WTC11 (cell line): ENCODE measurements around the gene ZNF19. TPM values are rescaled to one million over a fixed set of nuclear protein-coding genes. Genes with fewer than 3 reads are reported as not detected.
"Not testable (repeated sequence)": the region's sequence is repeated elsewhere in the genome, so short reads cannot be mapped to it uniquely, and the experiment has no call there.

Experiments used
- ATAC-seq: fragments of 200-7000 bp; cut with Tn5 transposase; 2 replicates; pipeline ENCODE4 v1.10.0; 2021; ENCODE audit warnings: mild to moderate bottlenecking, moderate library complexity
- CTCF ChIA-PET: fragments of 300-600 bp; sonication (Branson Sonifier 250); formaldehyde crosslinking; loops from one replicate; lab custom pipeline; 2021; ENCODE audit warnings: antibody characterized with exemption; lab: Charles Lee
- POLR2A ChIA-PET: fragments of 350-600 bp; sonication (Branson Sonifier 250); formaldehyde crosslinking; loops from one replicate; lab custom pipeline; 2021; ENCODE audit warnings: antibody characterized with exemption; lab: Charles Lee
- DNase-seq: peaks from one replicate; pipeline ENCODE4 v3.0.0; 2021; ENCODE audit warnings: low spot score
- H3K27ac Mint-ChIP-seq: 2 replicates; pipeline ENCODE4 v1.8.0; 2021; ENCODE audit warnings: mixed read lengths
- H3K27me3 Mint-ChIP-seq: 2 replicates; pipeline ENCODE4 v1.8.0; 2021; ENCODE audit warnings: low read depth, mild to moderate bottlenecking, moderate library complexity, mixed read lengths
- H3K36me3 Mint-ChIP-seq: 2 replicates; pipeline ENCODE4 v1.8.0; 2021; ENCODE audit warnings: mixed read lengths
- H3K4me1 Mint-ChIP-seq: 2 replicates; pipeline ENCODE4 v1.8.0; 2022; ENCODE audit warnings: mixed read lengths
- H3K4me3 Mint-ChIP-seq: 2 replicates; pipeline ENCODE4 v1.8.0; 2021; ENCODE audit warnings: mild to moderate bottlenecking, moderate library complexity, mixed read lengths
- H3K9me3 Mint-ChIP-seq: 2 replicates; pipeline ENCODE4 v1.8.0; 2021; ENCODE audit warnings: mixed read lengths
- CBFB ChIP-seq: sonication (generic); formaldehyde crosslinking; IDR thresholded peaks from 2 replicates; pipeline ENCODE4 v1.8.1; 2022; ENCODE audit warnings: mild to moderate bottlenecking, low read depth, missing genetic modification reagents
- EMX1 ChIP-seq: fragments of 250-450 bp; sonication (Bioruptor Pico); IDR thresholded peaks from 2 replicates; pipeline ENCODE4 v1.8.0; 2021; ENCODE audit warnings: mild to moderate bottlenecking
- FOXJ3 ChIP-seq: sonication (generic); formaldehyde crosslinking; IDR thresholded peaks from 2 replicates; pipeline ENCODE4 v1.9.0; 2021; ENCODE audit warnings: missing genetic modification reagents, mild to moderate bottlenecking, borderline replicate concordance
- KAT7 ChIP-seq: sonication (generic); formaldehyde crosslinking; IDR thresholded peaks from 2 replicates; pipeline ENCODE4 v1.8.1; 2023; ENCODE audit warnings: missing genetic modification reagents, mild to moderate bottlenecking, borderline replicate concordance
- MXD4 ChIP-seq: fragments of 250-450 bp; sonication (Bioruptor Pico); IDR thresholded peaks from 2 replicates; pipeline ENCODE4 v1.8.0; 2021; ENCODE audit warnings: mild to moderate bottlenecking, moderate library complexity, borderline replicate concordance
- NFE2L1 ChIP-seq: sonication (generic); formaldehyde crosslinking; IDR thresholded peaks from 2 replicates; pipeline ENCODE4 v1.8.1; 2023; ENCODE audit warnings: missing genetic modification reagents
- OVOL2 ChIP-seq: fragments of 250-450 bp; sonication (Bioruptor Pico); IDR thresholded peaks from 2 replicates; pipeline ENCODE4 v1.9.0; 2021; ENCODE audit warnings: mild to moderate bottlenecking, borderline replicate concordance
- RELA ChIP-seq: sonication (generic); formaldehyde crosslinking; IDR thresholded peaks from 2 replicates; pipeline ENCODE4 v1.8.1; 2022; ENCODE audit warnings: missing genetic modification reagents, mild to moderate bottlenecking, borderline replicate concordance
- ZNF416 ChIP-seq: fragments of 250-450 bp; sonication (Bioruptor Pico); IDR thresholded peaks from 2 replicates; pipeline ENCODE4 v1.9.0; 2021; ENCODE audit warnings: mild to moderate bottlenecking, inconsistent platforms
- total RNA-seq: library from RNA; stranded (reverse); gene quantifications from 3 replicates; pipeline ENCODE4 v1.2.3, GENCODE V29; 2021
- TF ChIP-seq, protein P1 (sequence below): fragments of 250-450 bp; sonication (Bioruptor Pico); IDR thresholded peaks from 2 replicates; pipeline ENCODE4 v1.8.0; 2021; ENCODE audit warnings: mild to moderate bottlenecking
- TF ChIP-seq, protein P2 (sequence below): sonication (generic); formaldehyde crosslinking; IDR thresholded peaks from 2 replicates; pipeline ENCODE4 v1.8.0; 2022; ENCODE audit warnings: mild to moderate bottlenecking, missing genetic modification reagents
- TF ChIP-seq, protein P3 (sequence below): sonication (generic); formaldehyde crosslinking; IDR thresholded peaks from 2 replicates; pipeline ENCODE4 v1.8.1; 2023; ENCODE audit warnings: mild to moderate bottlenecking, missing genetic modification reagents, moderate library complexity
- TF ChIP-seq, protein P4 (sequence below): fragments of 250-450 bp; sonication (Bioruptor Pico); IDR thresholded peaks from 2 replicates; pipeline ENCODE4 v1.9.0; 2021; ENCODE audit warnings: moderate library complexity, mild to moderate bottlenecking, inconsistent platforms, borderline replicate concordance
- TF ChIP-seq, protein P5 (sequence below): sonication (generic); formaldehyde crosslinking; IDR thresholded peaks from 2 replicates; pipeline ENCODE4 v1.8.0; 2022; ENCODE audit warnings: mild to moderate bottlenecking, missing genetic modification reagents

ZNF19 gene
- total RNA-seq, 1 experiment from 2014 or later: 4.3 TPM

DNA sequence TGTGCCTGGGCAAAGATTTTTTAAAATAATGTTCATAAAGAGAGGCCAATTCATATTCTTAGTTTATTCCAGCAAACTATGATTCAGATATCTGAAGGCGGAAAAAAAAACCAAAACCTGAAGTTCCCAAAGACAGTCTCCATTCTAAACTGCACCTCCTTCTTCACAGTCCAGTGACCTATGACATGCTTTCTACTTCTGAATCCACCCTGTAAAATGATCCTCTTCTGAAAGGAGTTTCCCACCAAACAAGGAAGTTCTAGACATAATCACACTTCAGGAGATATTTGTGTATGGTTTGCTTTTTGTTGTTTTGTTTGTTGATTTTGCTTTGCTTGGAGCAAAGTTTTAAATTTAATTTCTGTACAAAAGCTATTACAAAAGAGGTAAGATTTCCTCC lies 24.2 kb upstream of the ZNF19 start (continued):
- TF ChIP-seq, protein P1, sequence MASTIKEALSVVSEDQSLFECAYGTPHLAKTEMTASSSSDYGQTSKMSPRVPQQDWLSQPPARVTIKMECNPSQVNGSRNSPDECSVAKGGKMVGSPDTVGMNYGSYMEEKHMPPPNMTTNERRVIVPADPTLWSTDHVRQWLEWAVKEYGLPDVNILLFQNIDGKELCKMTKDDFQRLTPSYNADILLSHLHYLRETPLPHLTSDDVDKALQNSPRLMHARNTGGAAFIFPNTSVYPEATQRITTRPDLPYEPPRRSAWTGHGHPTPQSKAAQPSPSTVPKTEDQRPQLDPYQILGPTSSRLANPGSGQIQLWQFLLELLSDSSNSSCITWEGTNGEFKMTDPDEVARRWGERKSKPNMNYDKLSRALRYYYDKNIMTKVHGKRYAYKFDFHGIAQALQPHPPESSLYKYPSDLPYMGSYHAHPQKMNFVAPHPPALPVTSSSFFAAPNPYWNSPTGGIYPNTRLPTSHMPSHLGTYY (CRISPR knock-in tag): no peak
- TF ChIP-seq OVOL2 (CRISPR knock-in tag) (no peak), EMX1 (no peak), CBFB (CRISPR knock-in tag) (no peak)
- TF ChIP-seq, protein P2, sequence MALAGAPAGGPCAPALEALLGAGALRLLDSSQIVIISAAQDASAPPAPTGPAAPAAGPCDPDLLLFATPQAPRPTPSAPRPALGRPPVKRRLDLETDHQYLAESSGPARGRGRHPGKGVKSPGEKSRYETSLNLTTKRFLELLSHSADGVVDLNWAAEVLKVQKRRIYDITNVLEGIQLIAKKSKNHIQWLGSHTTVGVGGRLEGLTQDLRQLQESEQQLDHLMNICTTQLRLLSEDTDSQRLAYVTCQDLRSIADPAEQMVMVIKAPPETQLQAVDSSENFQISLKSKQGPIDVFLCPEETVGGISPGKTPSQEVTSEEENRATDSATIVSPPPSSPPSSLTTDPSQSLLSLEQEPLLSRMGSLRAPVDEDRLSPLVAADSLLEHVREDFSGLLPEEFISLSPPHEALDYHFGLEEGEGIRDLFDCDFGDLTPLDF (CRISPR knock-in tag): no peak

DNA sequence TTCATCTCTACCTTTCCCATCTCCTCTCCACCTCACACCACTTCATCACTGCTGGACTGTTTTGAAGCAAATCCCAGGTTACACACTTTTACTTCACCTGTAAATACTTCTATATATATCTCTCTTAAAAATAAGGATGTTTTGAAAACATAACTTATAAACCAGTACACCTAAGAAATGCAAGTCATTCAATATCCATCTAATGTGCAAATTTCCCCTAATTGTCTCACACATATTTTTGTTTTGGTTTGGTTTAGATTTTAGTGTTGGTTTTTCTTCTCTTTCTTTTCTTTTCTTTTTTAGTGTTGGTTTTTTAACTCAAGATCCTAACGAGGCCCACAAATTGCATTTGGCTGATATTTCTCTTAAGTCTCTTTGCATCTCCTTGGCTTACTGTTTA lies 17.9 kb upstream of the ZNF19 start:
- ATAC-seq: no peak
- DNase-seq: no peak
- POLR2A ChIA-PET: no interaction called here
- H3K4me1 Mint-ChIP-seq: no peaks in the 10 kb centered on the region
- H3K27me3 Mint-ChIP-seq: peaks cover 31% of the 10 kb centered on the region
- CTCF ChIA-PET: interaction anchor here (1.0 to 1.1 kb wide), 2 partner anchors 13 to 35 kb away, joined by 3 read pairs; no protein-coding TSS in a partner anchor
- TF ChIP-seq, protein P3, sequence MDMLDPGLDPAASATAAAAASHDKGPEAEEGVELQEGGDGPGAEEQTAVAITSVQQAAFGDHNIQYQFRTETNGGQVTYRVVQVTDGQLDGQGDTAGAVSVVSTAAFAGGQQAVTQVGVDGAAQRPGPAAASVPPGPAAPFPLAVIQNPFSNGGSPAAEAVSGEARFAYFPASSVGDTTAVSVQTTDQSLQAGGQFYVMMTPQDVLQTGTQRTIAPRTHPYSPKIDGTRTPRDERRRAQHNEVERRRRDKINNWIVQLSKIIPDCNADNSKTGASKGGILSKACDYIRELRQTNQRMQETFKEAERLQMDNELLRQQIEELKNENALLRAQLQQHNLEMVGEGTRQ (CRISPR knock-in tag): no peak
- TF ChIP-seq EMX1: no peak
- TF ChIP-seq RELA: no peak
- TF ChIP-seq KAT7 (CRISPR knock-in tag): no peak
- TF ChIP-seq NFE2L1 (CRISPR knock-in tag): no peak
- no peak for TF ChIP-seq ZNF416 (CRISPR knock-in tag)
- H3K9me3 Mint-ChIP-seq: peaks cover 24% of the 10 kb centered on the region
- no peak overlapping the region for H3K27ac Mint-ChIP-seq
- peaks cover 7% of the 10 kb centered on the region; the same call in 1 of the 2 replicates for H3K36me3 Mint-ChIP-seq
- no peak overlapping the region for H3K4me3 Mint-ChIP-seq

DNA sequence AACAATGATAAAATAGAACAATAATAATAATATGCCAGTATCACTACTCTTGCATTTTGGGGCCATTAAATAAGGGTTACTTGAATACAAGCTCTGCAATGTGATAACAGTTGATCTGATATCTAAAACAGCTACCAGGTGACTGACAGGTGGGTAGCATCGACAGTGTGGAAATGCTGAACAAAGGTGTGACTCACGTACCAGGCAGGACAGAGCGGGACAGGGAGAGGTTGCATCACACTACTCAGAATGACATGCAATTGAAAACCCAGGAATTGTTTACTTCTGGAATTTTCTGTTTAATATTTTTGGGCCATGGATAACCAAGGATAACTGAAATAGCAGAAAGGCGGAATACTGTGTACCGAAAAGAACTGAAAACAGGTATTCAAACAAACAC lies 15.8 kb upstream of the ZNF19 start:
- H3K27ac Mint-ChIP-seq: no peak overlapping the region
- ATAC-seq (no peak), DNase-seq (no peak)
- no peaks in the 10 kb centered on the region for H3K36me3 Mint-ChIP-seq
- H3K4me1 Mint-ChIP-seq: no peaks in the 10 kb centered on the region
- TF ChIP-seq, protein P4, sequence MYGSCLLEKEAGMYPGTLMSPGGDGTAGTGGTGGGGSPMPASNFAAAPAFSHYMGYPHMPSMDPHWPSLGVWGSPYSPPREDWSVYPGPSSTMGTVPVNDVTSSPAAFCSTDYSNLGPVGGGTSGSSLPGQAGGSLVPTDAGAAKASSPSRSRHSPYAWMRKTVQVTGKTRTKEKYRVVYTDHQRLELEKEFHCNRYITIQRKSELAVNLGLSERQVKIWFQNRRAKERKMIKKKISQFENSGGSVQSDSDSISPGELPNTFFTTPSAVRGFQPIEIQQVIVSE (CRISPR knock-in tag): no peak
- no peak overlapping the region for H3K4me3 Mint-ChIP-seq
- peaks cover 9% of the 10 kb centered on the region; the same call in 1 of the 2 replicates for H3K9me3 Mint-ChIP-seq
- ChIA-PET CTCF (no interaction called here), POLR2A (no interaction called here)
- H3K27me3 Mint-ChIP-seq: peaks cover 14% of the 10 kb centered on the region

DNA sequence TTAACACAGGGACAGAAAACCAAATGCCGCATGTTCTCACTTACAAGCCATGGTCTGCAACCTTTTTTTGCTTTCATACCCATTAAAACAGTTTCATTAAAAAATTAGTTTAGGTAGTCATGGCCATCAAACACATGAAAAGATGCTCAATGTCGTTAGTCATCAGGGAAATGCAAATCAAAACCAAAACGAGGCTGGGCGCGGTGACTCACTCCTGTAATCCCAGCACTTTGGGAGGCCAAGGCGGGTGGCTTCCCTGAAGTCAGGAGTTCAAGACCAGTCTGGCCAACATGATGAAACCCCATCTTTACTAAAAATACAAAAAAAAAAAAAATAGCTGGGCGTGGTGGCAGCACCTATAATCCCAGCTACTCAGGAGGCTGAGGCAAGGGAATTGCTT lies 14.9 kb upstream of the ZNF19 start:
- CTCF ChIA-PET, H3K36me3 Mint-ChIP-seq, POLR2A ChIA-PET: not testable (repeated sequence)

DNA sequence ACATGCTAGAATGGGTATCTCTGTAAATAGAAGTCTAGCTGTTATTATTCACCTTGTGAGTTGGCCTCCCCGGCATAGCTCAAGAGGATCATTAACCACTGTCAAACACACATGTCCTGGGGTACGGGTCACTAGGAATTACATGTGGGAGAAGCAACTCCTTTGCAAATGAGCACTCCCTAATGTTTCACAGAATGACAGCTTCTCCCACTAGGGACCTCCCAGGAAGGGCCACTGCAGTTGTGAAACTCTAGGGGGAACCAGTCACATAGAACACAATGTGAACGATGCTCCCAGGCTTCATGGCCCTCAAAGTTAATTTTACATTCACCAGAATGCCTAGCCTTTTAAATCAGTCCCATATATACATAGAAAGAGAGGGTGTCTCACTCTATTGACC lies 12.4 kb upstream of the ZNF19 start:
- TF ChIP-seq FOXJ3 (CRISPR knock-in tag): no peak
- no peak for TF ChIP-seq OVOL2 (CRISPR knock-in tag)
- TF ChIP-seq, protein P5, sequence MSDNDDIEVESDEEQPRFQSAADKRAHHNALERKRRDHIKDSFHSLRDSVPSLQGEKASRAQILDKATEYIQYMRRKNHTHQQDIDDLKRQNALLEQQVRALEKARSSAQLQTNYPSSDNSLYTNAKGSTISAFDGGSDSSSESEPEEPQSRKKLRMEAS (CRISPR knock-in tag): no peak
- no peak for TF ChIP-seq MXD4 (CRISPR knock-in tag)
- TF ChIP-seq, all 79 proteins: peak for 0
- CTCF ChIA-PET: interaction anchor here (0.6 to 5.3 kb wide), 13 partner anchors 16 to 110 kb away, joined by 3 to 42 read pairs (median 8); partner anchors contain the start of gene CHST4
- H3K27ac Mint-ChIP-seq: no peak overlapping the region
- no peak for ATAC-seq
- H3K4me1 Mint-ChIP-seq: no peaks in the 10 kb centered on the region
- peaks cover 10% of the 10 kb centered on the region for H3K9me3 Mint-ChIP-seq
- no peak overlapping the region for H3K4me3 Mint-ChIP-seq
- no peak for DNase-seq
- H3K36me3 Mint-ChIP-seq: no peaks in the 10 kb centered on the region
- POLR2A ChIA-PET: no interaction called here
- no peaks in the 10 kb centered on the region; the same call in none of the 2 replicates for H3K27me3 Mint-ChIP-seq

More for the DNA sequence above, 14.9 kb upstream of the ZNF19 start:
- H3K4me3 Mint-ChIP-seq, DNase-seq, H3K27ac Mint-ChIP-seq, H3K4me1 Mint-ChIP-seq, H3K27me3 Mint-ChIP-seq, H3K9me3 Mint-ChIP-seq, ATAC-seq: not testable (repeated sequence)
